HL-60 (cell line): ENCODE data around the gene ZNF350.
A peak's percentile ranks its signal among the peaks of the same experiment; 100 is the strongest.

Experiments
- DNase-seq, 2 experiments: peaks; one replicate each; pipeline ENCODE4 v3.0.0-alpha.2; 2010 to 2020; ENCODE audit warnings: low read depth in 1 of 2, low spot score in 1 of 2
- H3K27ac ChIP-seq: fragments of 250-450 bp; sonication (Bioruptor Pico); replicated peaks from 2 replicates; pipeline ENCODE4 v1.5.1; 2020; ENCODE audit warnings: mild to moderate bottlenecking, moderate library complexity
- H3K27me3 ChIP-seq: fragments of 250-450 bp; sonication (Bioruptor Pico); 2 replicates; pipeline ENCODE4 v1.5.1; 2021; ENCODE audit warnings: mild to moderate bottlenecking, moderate library complexity; ENCODE audit not compliant: insufficient read depth, poor library complexity, severe bottlenecking
- H3K4me3 ChIP-seq: replicated peaks from 2 replicates; pipeline ENCODE4 v1.5.1; 2011; ENCODE audit warnings: mild to moderate bottlenecking, control low read depth, low read length; ENCODE audit not compliant: insufficient read depth
- GABPA ChIP-seq: IDR thresholded peaks from 2 replicates; pipeline ENCODE4 v1.6.1; 2012; ENCODE audit warnings: low read depth
- POLR2AphosphoS5 ChIP-seq: IDR thresholded peaks from 2 replicates; pipeline ENCODE4 v1.6.1; 2012; ENCODE audit warnings: low read depth
- REST ChIP-seq: IDR thresholded peaks from 2 replicates; pipeline ENCODE4 v1.6.1; 2012; ENCODE audit warnings: low read depth; ENCODE audit not compliant: insufficient replicate concordance
- SPI1 ChIP-seq: IDR thresholded peaks from 2 replicates; pipeline ENCODE4 v1.6.1; 2012; ENCODE audit warnings: low read depth, mild to moderate bottlenecking, borderline replicate concordance
- TF ChIP-seq, protein P1 (sequence below): IDR thresholded peaks from one replicate; pipeline ENCODE4 v1.5.1; 2011; ENCODE audit warnings: low read length, control low read depth, inconsistent platforms; ENCODE audit not compliant: insufficient read depth

The ZNF350 gene

DNA sequence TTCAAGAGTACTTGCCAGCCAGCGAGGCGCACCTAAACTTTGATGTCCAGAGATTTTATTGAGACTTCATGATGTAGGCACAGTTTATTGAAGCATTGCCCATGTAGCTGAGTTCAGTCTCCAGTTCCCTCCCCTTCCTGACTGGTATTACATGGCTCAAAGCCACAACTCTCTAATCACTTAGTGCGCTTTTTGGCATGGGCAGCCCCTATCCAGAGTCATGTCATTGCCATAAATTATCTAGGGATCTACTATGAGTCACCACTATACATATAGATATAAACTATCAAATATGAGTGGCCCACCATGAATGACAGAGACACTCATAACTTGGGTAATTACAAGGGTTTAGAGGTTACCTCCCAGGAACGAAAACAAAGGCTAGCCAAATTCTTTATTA, 33.9 kb upstream of the ZNF350 start:
- no peak for DNase-seq
- TF ChIP-seq, protein P1, sequence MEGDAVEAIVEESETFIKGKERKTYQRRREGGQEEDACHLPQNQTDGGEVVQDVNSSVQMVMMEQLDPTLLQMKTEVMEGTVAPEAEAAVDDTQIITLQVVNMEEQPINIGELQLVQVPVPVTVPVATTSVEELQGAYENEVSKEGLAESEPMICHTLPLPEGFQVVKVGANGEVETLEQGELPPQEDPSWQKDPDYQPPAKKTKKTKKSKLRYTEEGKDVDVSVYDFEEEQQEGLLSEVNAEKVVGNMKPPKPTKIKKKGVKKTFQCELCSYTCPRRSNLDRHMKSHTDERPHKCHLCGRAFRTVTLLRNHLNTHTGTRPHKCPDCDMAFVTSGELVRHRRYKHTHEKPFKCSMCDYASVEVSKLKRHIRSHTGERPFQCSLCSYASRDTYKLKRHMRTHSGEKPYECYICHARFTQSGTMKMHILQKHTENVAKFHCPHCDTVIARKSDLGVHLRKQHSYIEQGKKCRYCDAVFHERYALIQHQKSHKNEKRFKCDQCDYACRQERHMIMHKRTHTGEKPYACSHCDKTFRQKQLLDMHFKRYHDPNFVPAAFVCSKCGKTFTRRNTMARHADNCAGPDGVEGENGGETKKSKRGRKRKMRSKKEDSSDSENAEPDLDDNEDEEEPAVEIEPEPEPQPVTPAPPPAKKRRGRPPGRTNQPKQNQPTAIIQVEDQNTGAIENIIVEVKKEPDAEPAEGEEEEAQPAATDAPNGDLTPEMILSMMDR: no peak
- TF ChIP-seq REST: no peak
- no peak for TF ChIP-seq POLR2AphosphoS5
- no peak for TF ChIP-seq SPI1
- no peak for TF ChIP-seq GABPA
- H3K27ac ChIP-seq: no peak overlapping the region
- H3K27me3 ChIP-seq: no peaks in the 10 kb centered on the region
- no peak overlapping the region for H3K4me3 ChIP-seq

DNA sequence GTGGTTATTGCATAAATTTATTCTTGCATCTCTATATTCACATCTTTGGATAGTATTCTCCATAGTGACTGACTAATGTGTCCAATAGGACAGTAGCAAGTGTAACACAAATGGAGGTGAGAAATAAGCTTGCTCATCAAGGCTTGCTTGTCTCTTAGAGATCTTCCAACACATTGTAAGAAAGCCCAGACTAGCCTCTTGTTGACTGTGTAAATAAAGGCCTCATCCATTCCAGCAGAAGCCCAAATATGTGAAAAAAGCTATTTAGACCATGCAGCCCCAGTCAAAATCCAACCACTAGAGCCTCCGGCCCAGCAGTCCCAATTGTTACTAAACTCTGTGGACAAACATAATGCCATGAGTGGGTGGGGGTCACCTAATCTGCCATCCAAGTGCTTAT, 24.0 kb upstream of the ZNF350 start:
- no peak for DNase-seq

GRCh38 chr19:52007806-52008557, 21.3 kb upstream of the ZNF350 start, which contains the start of gene ZNF615:
ZNF615 (minus strand) TSS chr19:52008211; CDS start chr19:52003711, 4,500 bp downstream.
- peak; percentile 66 to 85 for DNase-seq
- TF ChIP-seq POLR2AphosphoS5: peak; percentile 41; the same call in 1 of the 2 replicates
- TF ChIP-seq GABPA: no peak
- Histone ChIP-seq H3K27ac (peak within 1 kb of the TSS; percentile 87), H3K4me3 (peak within 1 kb of the TSS; percentile 92), H3K27me3 (no peaks in the 10 kb centered on the region)

More for the DNA sequence above, 24.0 kb upstream of the ZNF350 start:
- TF ChIP-seq, protein P1: no peak
- TF ChIP-seq GABPA (no peak), REST (no peak), POLR2AphosphoS5 (no peak), SPI1 (no peak)
- Histone ChIP-seq H3K27ac (no peak overlapping the region), H3K4me3 (no peak overlapping the region), H3K27me3 (peaks cover 3% of the 10 kb centered on the region)

- Histone ChIP-seq H3K4me3 (peak overlapping the region; percentile 92), H3K27ac (peak overlapping the region; percentile 87), H3K27me3 (no peaks in the 10 kb centered on the region)
- DNase-seq: no peak
- TF ChIP-seq SPI1 (no peak), GABPA (no peak), POLR2AphosphoS5 (no peak), REST (no peak)
- TF ChIP-seq, protein P1: no peak
Observed at GRCh38 chr19:52007451-52007805, 20.8 kb upstream of the ZNF350 start.
